Fibroblast of lung (primary cell): Measurements from ENCODE around the gene OR14J1. TPM values are rescaled to one million over a fixed set of nuclear protein-coding genes. Genes with fewer than 3 reads are reported as not detected.
"Not testable (repeated sequence)": the region's sequence is repeated elsewhere in the genome, so short reads cannot be mapped to it uniquely, and the experiment has no call there.

Experiments used
- DNase-seq, 2 donors: peaks; one replicate each; pipeline versions ENCODE4 v3.0.0 to v3.0.0-alpha.2; 2010; ENCODE audit warnings: low read depth in 2 of 2
- H2AFZ ChIP-seq: 2 replicates; pipeline ENCODE4 v1.5.1; 2012; ENCODE audit warnings: low read length, control low read depth, inconsistent platforms
- H3K27ac ChIP-seq: 2 replicates; pipeline ENCODE4 v1.5.1; 2011; ENCODE audit warnings: low read length, control low read depth; ENCODE audit not compliant: insufficient read depth
- H3K27me3 ChIP-seq: 2 replicates; pipeline ENCODE4 v1.5.1; 2011; ENCODE audit warnings: mild to moderate bottlenecking, low read length; ENCODE audit not compliant: control insufficient read depth, insufficient read depth
- H3K36me3 ChIP-seq: 2 replicates; pipeline ENCODE4 v1.5.1; 2011; ENCODE audit warnings: low read length; ENCODE audit not compliant: control insufficient read depth, insufficient read depth
- H3K4me1 ChIP-seq: 2 replicates; pipeline ENCODE4 v1.5.1; 2011; ENCODE audit warnings: low read length; ENCODE audit not compliant: control insufficient read depth, insufficient read depth; ENCODE audit errors: extremely low read depth
- H3K4me2 ChIP-seq: 2 replicates; pipeline ENCODE4 v1.5.1; 2011; ENCODE audit warnings: low read length, control low read depth; ENCODE audit not compliant: insufficient read depth; ENCODE audit errors: extremely low read depth
- H3K4me3 ChIP-seq, 4 experiments: fragments of 200-600 bp in 1 of 4; sonication (generic) in 1 of 4; replicated peaks in 1 of 4; 2 replicates each; pipeline ENCODE4 v1.5.1; 2011 to 2016; ENCODE audit warnings: low read length in 4 of 4, low read depth in 3 of 4, mild to moderate bottlenecking in 3 of 4, control low read depth in 2 of 4, inconsistent platforms in 1 of 4, mixed read lengths in 1 of 4; ENCODE audit not compliant: insufficient read depth in 1 of 4; ENCODE audit errors: control extremely low read depth in 1 of 4
- H3K79me2 ChIP-seq: 2 replicates; pipeline ENCODE4 v1.5.1; 2012; ENCODE audit warnings: mild to moderate bottlenecking, low read length, inconsistent platforms; ENCODE audit not compliant: control insufficient read depth, insufficient read depth
- H3K9ac ChIP-seq: 2 replicates; pipeline ENCODE4 v1.5.1; 2011; ENCODE audit warnings: mild to moderate bottlenecking, low read length, control low read depth; ENCODE audit not compliant: insufficient read depth
- H3K9me3 ChIP-seq: 2 replicates; pipeline ENCODE4 v1.5.1; 2012; ENCODE audit warnings: low read depth, low read length; ENCODE audit not compliant: control insufficient read depth, insufficient read depth
- H4K20me1 ChIP-seq: 2 replicates; pipeline ENCODE4 v1.5.1; 2011; ENCODE audit warnings: low read length; ENCODE audit not compliant: control insufficient read depth, insufficient read depth; ENCODE audit errors: extremely low read depth
- EZH2 ChIP-seq: IDR thresholded peaks from 2 replicates; pipeline ENCODE4 v1.5.1; 2012; ENCODE audit warnings: low read length, control low read depth, mild to moderate bottlenecking; ENCODE audit errors: missing control alignments
- polyA plus RNA-seq, 2 donors: library from polyadenylated mRNA; depleted of rRNA in 1 of 2; stranded (reverse) in 1 of 2; unstranded in 1 of 2; fragments of >200 nt; gene quantifications; 2 replicates each; pipeline ENCODE4 v1.2.1, GENCODE V29; 2011 to 2012; ENCODE audit warnings: missing spikeins in 1 of 2
- total RNA-seq: library from RNA; depleted of rRNA; stranded (reverse); fragments of >200 nt; gene quantifications from 2 replicates; pipeline ENCODE4 v1.2.1, GENCODE V29; 2014
- TF ChIP-seq, protein P1 (sequence below), 2 donors: IDR thresholded peaks in 1 of 2; conservative IDR thresholded peaks in 1 of 2; 1 replicate in 1 of 2; 2 replicates in 1 of 2; pipeline ENCODE4 v1.5.1; 2011 to 2012; ENCODE audit warnings: low read length in 2 of 2, control low read depth in 1 of 2, inconsistent platforms in 1 of 2, low read depth in 1 of 2, mild to moderate bottlenecking in 1 of 2

Gene OR14J1
- total and polyA plus RNA-seq, 2 donors (not counting 1 experiment from before 2014, with no cell fraction given): not detected

- no peaks in the 10 kb centered on the region for H3K36me3 ChIP-seq
- no peak overlapping the region for H2AFZ ChIP-seq
- no peaks in the 10 kb centered on the region for H3K79me2 ChIP-seq
- H3K9me3 ChIP-seq: no peaks in the 10 kb centered on the region
- no peaks in the 10 kb centered on the region for H4K20me1 ChIP-seq
- H3K9ac ChIP-seq: no peak overlapping the region
- H3K27ac ChIP-seq: no peak overlapping the region
- H3K4me2 ChIP-seq: no peak overlapping the region
- no peaks in the 10 kb centered on the region for H3K27me3 ChIP-seq
- TF ChIP-seq EZH2: no peak
- TF ChIP-seq, protein P1, sequence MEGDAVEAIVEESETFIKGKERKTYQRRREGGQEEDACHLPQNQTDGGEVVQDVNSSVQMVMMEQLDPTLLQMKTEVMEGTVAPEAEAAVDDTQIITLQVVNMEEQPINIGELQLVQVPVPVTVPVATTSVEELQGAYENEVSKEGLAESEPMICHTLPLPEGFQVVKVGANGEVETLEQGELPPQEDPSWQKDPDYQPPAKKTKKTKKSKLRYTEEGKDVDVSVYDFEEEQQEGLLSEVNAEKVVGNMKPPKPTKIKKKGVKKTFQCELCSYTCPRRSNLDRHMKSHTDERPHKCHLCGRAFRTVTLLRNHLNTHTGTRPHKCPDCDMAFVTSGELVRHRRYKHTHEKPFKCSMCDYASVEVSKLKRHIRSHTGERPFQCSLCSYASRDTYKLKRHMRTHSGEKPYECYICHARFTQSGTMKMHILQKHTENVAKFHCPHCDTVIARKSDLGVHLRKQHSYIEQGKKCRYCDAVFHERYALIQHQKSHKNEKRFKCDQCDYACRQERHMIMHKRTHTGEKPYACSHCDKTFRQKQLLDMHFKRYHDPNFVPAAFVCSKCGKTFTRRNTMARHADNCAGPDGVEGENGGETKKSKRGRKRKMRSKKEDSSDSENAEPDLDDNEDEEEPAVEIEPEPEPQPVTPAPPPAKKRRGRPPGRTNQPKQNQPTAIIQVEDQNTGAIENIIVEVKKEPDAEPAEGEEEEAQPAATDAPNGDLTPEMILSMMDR (conservative IDR thresholded peaks at IDR 0.05 in 1 of 2, IDR thresholded peaks at IDR 0.05 in 1 of 2; ENCODE audit: low read depth in 1 of 2, low read length in 2 of 2): no peak
- H3K4me1 ChIP-seq: no peaks in the 10 kb centered on the region
- DNase-seq: no peak
- H3K4me3 ChIP-seq: no peak overlapping the region
These were observed 6.3 kb upstream of the OR14J1 start for GRCh38 chr6:29295181-29295585.

GRCh38 chr6:29295623-29296022 is 5.9 kb upstream of the OR14J1 start:
- Histone ChIP-seq H3K79me2 (no peaks in the 10 kb centered on the region), H3K9me3 (no peaks in the 10 kb centered on the region)
- no peak for DNase-seq

GRCh38 chr6:29319931-29320330 is 18.4 kb downstream of the OR14J1 start:
- Histone ChIP-seq H4K20me1 (no peaks in the 10 kb centered on the region), H3K4me3 (no peak overlapping the region), H3K4me2 (no peak overlapping the region), H3K4me1 (no peaks in the 10 kb centered on the region), H3K9me3 (no peaks in the 10 kb centered on the region), H3K79me2 (no peaks in the 10 kb centered on the region), H3K36me3 (no peaks in the 10 kb centered on the region), H2AFZ (no peak overlapping the region), H3K27ac (no peak overlapping the region), H3K27me3 (no peaks in the 10 kb centered on the region), H3K9ac (no peak overlapping the region)
- DNase-seq: no peak
- TF ChIP-seq EZH2: no peak
- TF ChIP-seq, protein P1 (conservative IDR thresholded peaks at IDR 0.05 in 1 of 2, IDR thresholded peaks at IDR 0.05 in 1 of 2; ENCODE audit: low read depth in 1 of 2, low read length in 2 of 2): no peak

More at GRCh38 chr6:29295623-29296022, 5.9 kb upstream of the OR14J1 start:
- no peak overlapping the region for H3K27ac ChIP-seq
- H4K20me1 ChIP-seq: no peaks in the 10 kb centered on the region
- TF ChIP-seq EZH2: no peak
- TF ChIP-seq, protein P1 (conservative IDR thresholded peaks at IDR 0.05 in 1 of 2, IDR thresholded peaks at IDR 0.05 in 1 of 2; ENCODE audit: low read depth in 1 of 2, low read length in 2 of 2): no peak
- H3K4me2 ChIP-seq: no peak overlapping the region
- no peak overlapping the region for H2AFZ ChIP-seq
- no peaks in the 10 kb centered on the region for H3K36me3 ChIP-seq
- no peak overlapping the region for H3K9ac ChIP-seq
- no peak overlapping the region for H3K4me3 ChIP-seq
- no peaks in the 10 kb centered on the region for H3K4me1 ChIP-seq
- H3K27me3 ChIP-seq: no peaks in the 10 kb centered on the region

DNA sequence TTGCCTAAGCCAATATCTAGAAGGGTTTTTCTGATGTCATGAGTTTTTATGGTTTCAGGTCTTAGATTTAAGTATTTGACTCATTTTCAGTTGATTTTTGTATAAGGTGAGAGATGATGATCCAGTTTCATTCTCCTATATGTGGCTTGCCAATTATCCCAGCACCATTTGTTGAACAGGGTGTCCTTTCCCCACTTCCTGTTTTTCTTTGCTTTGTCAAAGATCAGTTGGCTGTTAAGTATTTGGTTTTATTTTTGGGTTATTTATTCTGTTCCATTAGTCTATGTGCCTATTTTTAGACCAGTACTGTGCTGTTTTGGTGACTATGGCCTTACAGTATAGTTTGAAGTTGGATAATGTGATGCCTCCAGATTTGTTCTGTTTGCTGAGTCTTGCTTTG is 21.8 kb downstream of the OR14J1 start:
- H3K4me2 ChIP-seq, H3K9ac ChIP-seq, H3K79me2 ChIP-seq, H3K4me3 ChIP-seq, H3K36me3 ChIP-seq, H2AFZ ChIP-seq, H3K27me3 ChIP-seq, H3K27ac ChIP-seq, DNase-seq, H4K20me1 ChIP-seq, H3K4me1 ChIP-seq, H3K9me3 ChIP-seq: not testable (repeated sequence)
